IMR-90 (cell line): Measurements from ENCODE around the gene ERC2.

ENCODE experiments used
- BHLHE40 ChIP-seq: fragments of 150-350 bp; IDR thresholded peaks from 2 replicates; pipeline ENCODE4 v1.6.1; 2016; ENCODE audit warnings: mild to moderate bottlenecking, low read depth, low read length
- CTCF ChIP-seq: conservative IDR thresholded peaks from 2 replicates; pipeline ENCODE4 v1.5.1; 2012; ENCODE audit warnings: mild to moderate bottlenecking, low read depth, low read length, improper control_type of control experiment
- MAFK ChIP-seq: IDR thresholded peaks from 2 replicates; pipeline ENCODE4 v1.6.1; 2012; ENCODE audit warnings: low read depth, low read length, improper control_type of control experiment
- NFE2L2 ChIP-seq: fragments of 150-350 bp; IDR thresholded peaks from 2 replicates; pipeline ENCODE4 v1.6.1; 2016; ENCODE audit warnings: low read depth, mild to moderate bottlenecking, low read length

GRCh38 chr3:55721716-55722484, 746.4 kb downstream of the ERC2 start:
- peak; percentile 72 for TF ChIP-seq CTCF
- TF ChIP-seq MAFK: no peak
- no peak for TF ChIP-seq BHLHE40
- no peak for TF ChIP-seq NFE2L2
